BE2C (cell line): ENCODE data around the gene PCNX3.

Source experiments
- DNase-seq: peaks from one replicate; pipeline ENCODE4 v3.0.0-alpha.2; 2020
- H3K27me3 ChIP-seq: fragments of 250-450 bp; sonication (Bioruptor Pico); 2 replicates; pipeline ENCODE4 v1.5.1; 2020; ENCODE audit warnings: mild to moderate bottlenecking
- H3K36me3 ChIP-seq: fragments of 250-450 bp; sonication (Bioruptor Pico); 2 replicates; pipeline ENCODE4 v1.5.1; 2020; ENCODE audit warnings: mild to moderate bottlenecking
- H3K4me1 ChIP-seq: fragments of 250-450 bp; sonication (Bioruptor Pico); 2 replicates; pipeline ENCODE4 v1.5.1; 2020
- H3K4me3 ChIP-seq: 2 replicates; pipeline ENCODE4 v1.5.1; 2011; ENCODE audit warnings: low read depth, low read length
- H3K9me3 ChIP-seq: fragments of 250-450 bp; sonication (Bioruptor Pico); 2 replicates; pipeline ENCODE4 v1.5.1; 2020
- CTCF ChIP-seq: IDR thresholded peaks from 2 replicates; pipeline ENCODE4 v1.5.1; 2012; ENCODE audit warnings: mild to moderate bottlenecking, low read depth, low read length

Gene PCNX3

GRCh38 chr11:65650547-65651338, 35.2 kb downstream of the PCNX3 start:
- Histone ChIP-seq H3K9me3 (no peaks in the 10 kb centered on the region), H3K27me3 (no peaks in the 10 kb centered on the region), H3K4me1 (peaks cover 11% of the 10 kb centered on the region), H3K36me3 (no peaks in the 10 kb centered on the region), H3K4me3 (no peak overlapping the region)
- DNase-seq = no peak
- no peak for TF ChIP-seq CTCF

DNA sequence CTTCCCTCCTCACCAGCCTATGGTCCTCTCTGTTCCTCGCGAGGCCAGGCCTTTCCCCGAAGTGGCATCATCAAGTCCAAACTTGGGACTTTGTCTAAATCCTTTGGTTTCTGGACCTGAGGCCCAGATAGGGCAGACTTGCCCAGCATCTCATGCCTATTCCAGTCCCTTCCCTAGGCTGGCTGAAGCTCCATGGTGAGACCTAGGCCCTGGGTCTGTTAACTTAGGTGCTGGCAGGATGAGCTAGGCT, 35.7 kb downstream of the PCNX3 start:
- Histone ChIP-seq H3K4me1 (peaks cover 11% of the 10 kb centered on the region), H3K27me3 (no peaks in the 10 kb centered on the region), H3K36me3 (no peaks in the 10 kb centered on the region), H3K9me3 (no peaks in the 10 kb centered on the region), H3K4me3 (no peak overlapping the region)
- no peak for TF ChIP-seq CTCF
- no peak for DNase-seq

- Histone ChIP-seq H3K4me3 (peak overlapping the region; percentile 53), H3K36me3 (no peaks in the 10 kb centered on the region), H3K27me3 (no peaks in the 10 kb centered on the region), H3K4me1 (peaks cover 11% of the 10 kb centered on the region), H3K9me3 (no peaks in the 10 kb centered on the region)
- no peak for TF ChIP-seq CTCF
- peak; percentile 34 for DNase-seq
Measured at GRCh38 chr11:65651589-65652510, 36.3 kb downstream of the PCNX3 start.

- H3K27me3 ChIP-seq = no peaks in the 10 kb centered on the region
- peaks cover 11% of the 10 kb centered on the region for H3K4me1 ChIP-seq
- TF ChIP-seq CTCF = no peak
- H3K36me3 ChIP-seq = no peaks in the 10 kb centered on the region; the same call in 1 of the 2 replicates
- peak overlapping the region; percentile 53 for H3K4me3 ChIP-seq
- peak; percentile 83 for DNase-seq
- no peaks in the 10 kb centered on the region for H3K9me3 ChIP-seq
Measured at GRCh38 chr11:65652511-65653228, 37.1 kb downstream of the PCNX3 start.

DNA sequence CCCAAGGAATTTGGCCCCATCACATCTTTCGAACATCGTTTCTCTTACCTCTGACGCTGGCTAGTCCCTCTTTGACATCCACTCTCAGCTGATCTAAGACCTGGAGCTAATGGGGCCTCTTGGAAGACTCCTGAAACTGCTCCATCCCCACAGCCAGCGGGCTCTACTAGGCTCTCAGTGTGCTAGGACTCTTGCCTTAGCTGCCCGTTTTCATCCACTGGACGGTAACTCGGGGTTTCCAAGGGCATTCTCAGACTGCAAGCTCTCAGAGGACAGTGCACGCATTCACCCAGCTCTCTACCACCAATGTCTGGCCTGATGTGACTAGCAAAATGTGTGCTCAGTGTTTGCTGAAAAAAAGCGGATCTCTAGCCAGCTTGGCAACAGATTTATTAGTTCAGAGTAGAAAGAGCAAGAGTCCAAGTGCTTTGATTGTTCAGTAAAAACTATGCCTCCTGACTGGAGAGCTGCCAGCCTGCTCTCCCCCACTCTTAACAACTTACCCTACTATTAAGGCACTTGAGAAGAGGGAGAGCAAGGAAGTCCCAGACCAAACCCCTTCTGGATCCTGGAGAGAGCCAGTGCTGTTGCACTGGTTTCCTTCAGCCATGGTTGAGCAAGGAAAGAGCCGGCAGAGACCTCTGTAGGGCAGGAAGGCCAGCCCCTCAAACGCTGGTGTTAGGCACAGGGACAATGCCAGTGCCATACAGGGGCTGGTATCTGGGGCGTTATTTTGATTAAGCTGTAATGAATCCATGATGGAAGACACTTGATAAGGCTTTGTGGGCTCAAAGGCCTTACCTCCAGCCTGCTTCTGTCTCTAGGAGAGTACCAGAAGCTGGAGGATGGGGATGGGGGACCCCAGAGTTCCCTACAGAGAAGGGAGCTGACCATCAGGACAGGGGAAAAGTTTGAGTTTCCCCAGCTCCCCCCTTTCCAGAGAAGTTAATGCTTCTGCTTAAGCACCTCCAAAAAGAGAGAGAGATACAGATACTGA, 38.0 kb downstream of the PCNX3 start:
- TF ChIP-seq CTCF = no peak
- Histone ChIP-seq H3K36me3 (no peaks in the 10 kb centered on the region; the same call in 1 of the 2 replicates), H3K9me3 (no peaks in the 10 kb centered on the region), H3K4me1 (peaks cover 11% of the 10 kb centered on the region), H3K4me3 (peak overlapping the region; percentile 53), H3K27me3 (no peaks in the 10 kb centered on the region)
- no peak for DNase-seq
